Ishikawa (cell line): ENCODE data around the gene MPP4.
A peak's percentile ranks its signal among the peaks of the same experiment; 100 is the strongest.

Experiments
- CEBPB ChIP-seq: IDR thresholded peaks from 2 replicates; pipeline ENCODE4 v1.6.1; 2012
- CREB1 ChIP-seq: IDR thresholded peaks from 2 replicates; pipeline ENCODE4 v1.6.1; 2012; ENCODE audit warnings: low read depth
- EGR1 ChIP-seq: IDR thresholded peaks from 2 replicates; pipeline ENCODE4 v1.6.1; 2012
- EP300 ChIP-seq: IDR thresholded peaks from 2 replicates; pipeline ENCODE4 v1.6.1; 2012; ENCODE audit warnings: borderline replicate concordance
- FOXM1 ChIP-seq: IDR thresholded peaks from 2 replicates; pipeline ENCODE4 v1.6.1; 2012; ENCODE audit warnings: low read depth, borderline replicate concordance
- MAX ChIP-seq: IDR thresholded peaks from 2 replicates; pipeline ENCODE4 v1.6.1; 2012
- NFIC ChIP-seq: IDR thresholded peaks from 2 replicates; pipeline ENCODE4 v1.6.1; 2012
- RAD21 ChIP-seq: IDR thresholded peaks from 2 replicates; pipeline ENCODE4 v1.6.1; 2012; ENCODE audit warnings: low read depth
- REST ChIP-seq: IDR thresholded peaks from 2 replicates; pipeline ENCODE4 v1.6.1; 2012; ENCODE audit warnings: low read depth, mild to moderate bottlenecking
- TAF1 ChIP-seq: IDR thresholded peaks from 2 replicates; pipeline ENCODE4 v1.6.1; 2012; ENCODE audit warnings: low read depth, mild to moderate bottlenecking
- TCF12 ChIP-seq: IDR thresholded peaks from 2 replicates; pipeline ENCODE4 v1.6.1; 2012; ENCODE audit warnings: low read depth
- TEAD4 ChIP-seq: IDR thresholded peaks from 2 replicates; pipeline ENCODE4 v1.6.1; 2012
- USF1 ChIP-seq: IDR thresholded peaks from 2 replicates; pipeline ENCODE4 v1.6.1; 2012
- YY1 ChIP-seq: IDR thresholded peaks from 2 replicates; pipeline ENCODE4 v1.6.1; 2012; ENCODE audit warnings: low read depth
- ZBTB7A ChIP-seq: IDR thresholded peaks from 2 replicates; pipeline ENCODE4 v1.6.1; 2012; ENCODE audit warnings: low read depth

Gene MPP4

GRCh38 chr2:201644001-201644400 lies 54.4 kb downstream of the MPP4 start:
- no peak for TF ChIP-seq FOXM1

- TF ChIP-seq EP300 (no peak), MAX (peak; percentile 26)
These were observed 55.1 kb downstream of the MPP4 start, which contains the start of gene TMEM237 for GRCh38 chr2:201643216-201643890. Gene TMEM237 (minus strand): TSS chr2:201643503. CDS start chr2:201643400, 103 bp downstream.

GRCh38 chr2:201642579-201643215 lies 55.7 kb downstream of the MPP4 start:
- TF ChIP-seq EP300: no peak
- no peak; the same call in 1 of the 2 replicates for TF ChIP-seq NFIC
- no peak for TF ChIP-seq TEAD4
- TF ChIP-seq REST: no peak
- TF ChIP-seq YY1: no peak
- TF ChIP-seq ZBTB7A: no peak
- peak; percentile 21; the same call in 1 of the 2 replicates for TF ChIP-seq TCF12
- TF ChIP-seq EGR1: no peak
- no peak for TF ChIP-seq FOXM1
- no peak for TF ChIP-seq RAD21
- no peak for TF ChIP-seq TAF1
- TF ChIP-seq CREB1: peak; percentile 88
- 0 out of 2 replicates have a peak, but pooled peaks have one; percentile 4 for TF ChIP-seq USF1
- TF ChIP-seq MAX: peak; percentile 65
- no peak for TF ChIP-seq CEBPB

- TF ChIP-seq TAF1 (no peak), CEBPB (peak; percentile 10; the same call in 1 of the 2 replicates)
These were observed 56.3 kb downstream of the MPP4 start for GRCh38 chr2:201642086-201642578.

- TF ChIP-seq TEAD4 (no peak), MAX (no peak), CREB1 (no peak), NFIC (no peak), TCF12 (no peak), ZBTB7A (no peak), REST (no peak), RAD21 (no peak), FOXM1 (no peak), EGR1 (no peak), TAF1 (no peak), CEBPB (no peak), YY1 (no peak), USF1 (no peak), EP300 (no peak)
These were observed 59.2 kb downstream of the MPP4 start for GRCh38 chr2:201639205-201639604.

- no peak for TF ChIP-seq USF1
- no peak for TF ChIP-seq EGR1
- no peak for TF ChIP-seq EP300
- TF ChIP-seq NFIC: no peak
- no peak for TF ChIP-seq RAD21
- no peak for TF ChIP-seq REST
- TF ChIP-seq CREB1: no peak
- TF ChIP-seq YY1: no peak
- TF ChIP-seq ZBTB7A: no peak
- no peak for TF ChIP-seq TAF1
- no peak for TF ChIP-seq TEAD4
- no peak for TF ChIP-seq FOXM1
- TF ChIP-seq TCF12: no peak
These were observed 60.1 kb downstream of the MPP4 start for GRCh38 chr2:201638326-201638725.
